HG03439 (cell line): ENCODE results near the gene ASTN2.

Experiments
- ATAC-seq: cut with Tn5 transposase; IDR thresholded peaks from one replicate; pipeline ENCODE4 v1.9.1; 2021; ENCODE audit warnings: mild to moderate bottlenecking, moderate library complexity; ENCODE audit not compliant: unreplicated experiment

Gene ASTN2

GRCh38 chr9:116647515-116647809 is 767.4 kb downstream of the ASTN2 start:
- ATAC-seq, result no peak

GRCh38 chr9:116646661-116647514 is 768.0 kb downstream of the ASTN2 start:
- ATAC-seq, result no peak

GRCh38 chr9:116644091-116644688 is 770.7 kb downstream of the ASTN2 start:
- ATAC-seq, result no peak

GRCh38 chr9:116643691-116644090 is 771.2 kb downstream of the ASTN2 start:
- ATAC-seq, result no peak

GRCh38 chr9:116641292-116642059 is 773.4 kb downstream of the ASTN2 start:
- no peak for ATAC-seq

- no peak for ATAC-seq
These were observed 775.6 kb downstream of the ASTN2 start for GRCh38 chr9:116639251-116639741.

GRCh38 chr9:116635908-116636307 is 778.9 kb downstream of the ASTN2 start:
- no peak for ATAC-seq

- ATAC-seq, result no peak
These were observed 781.6 kb downstream of the ASTN2 start for GRCh38 chr9:116632990-116633838.

GRCh38 chr9:116629634-116630033 is 785.2 kb downstream of the ASTN2 start:
- ATAC-seq, result no peak

GRCh38 chr9:116628716-116629115 is 786.1 kb downstream of the ASTN2 start:
- no peak for ATAC-seq

- ATAC-seq, result no peak
These were observed 787.4 kb downstream of the ASTN2 start for GRCh38 chr9:116627433-116627832.

GRCh38 chr9:116626762-116627161 is 788.1 kb downstream of the ASTN2 start:
- no peak for ATAC-seq

GRCh38 chr9:116623715-116624114 is 791.1 kb downstream of the ASTN2 start:
- no peak for ATAC-seq

GRCh38 chr9:116617389-116617788 is 797.5 kb downstream of the ASTN2 start:
- no peak for ATAC-seq

- no peak for ATAC-seq
These were observed 798.4 kb downstream of the ASTN2 start for GRCh38 chr9:116616304-116616914.

GRCh38 chr9:116608064-116608463 is 806.8 kb downstream of the ASTN2 start:
- ATAC-seq, result no peak

GRCh38 chr9:116605904-116606341 is 808.9 kb downstream of the ASTN2 start:
- ATAC-seq, result no peak

- no peak for ATAC-seq
These were observed 809.8 kb downstream of the ASTN2 start for GRCh38 chr9:116605060-116605459.

- ATAC-seq, result no peak
These were observed 810.6 kb downstream of the ASTN2 start for GRCh38 chr9:116604251-116604650.

GRCh38 chr9:116599342-116599884 is 815.4 kb downstream of the ASTN2 start:
- ATAC-seq, result no peak
